Measurements from ENCODE around the gene GALNT12. TPM values are rescaled to one million over a fixed set of nuclear protein-coding genes. Genes with fewer than 3 reads are reported as not detected.

Gene GALNT12
- total RNA-seq, 1 donor from 2014 or later: 46.5 TPM

DNA sequence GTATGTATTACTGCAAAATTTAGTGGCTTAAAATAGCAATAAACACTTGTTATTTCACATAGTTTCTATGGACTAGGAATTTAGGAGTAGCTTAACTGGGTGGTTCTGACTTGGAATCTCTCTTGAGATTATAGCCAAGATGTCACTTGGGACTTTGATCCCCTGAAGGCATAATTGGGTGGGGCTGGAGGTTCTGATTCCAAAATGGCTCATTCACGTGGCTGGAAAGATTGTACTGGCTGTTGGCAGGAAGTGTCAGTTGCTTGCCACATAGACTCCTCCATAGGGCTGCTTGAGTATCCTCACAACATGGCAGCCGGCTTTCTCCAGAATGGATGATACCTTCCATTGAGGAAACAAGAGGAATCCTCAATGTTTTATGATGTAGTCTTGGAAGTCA, 11.3 kb downstream of the GALNT12 start:
- Mint-ChIP-seq H3K36me3 (peaks cover 30% of the 10 kb centered on the region), H3K4me1 (no peaks in the 10 kb centered on the region), H3K4me3 (no peak overlapping the region), H3K9me3 (peaks cover 8% of the 10 kb centered on the region), H3K27me3 (ENCODE audit: insufficient read depth, low read depth) (peaks cover 4% of the 10 kb centered on the region), H3K27ac (no peak overlapping the region)
- H3F3A ChIP-seq (ENCODE audit: low read depth): no peaks in the 10 kb centered on the region
- no peak overlapping the region for H3K9ac ChIP-seq
- H4K20me1 ChIP-seq (ENCODE audit: low read depth): no peaks in the 10 kb centered on the region
- no peaks in the 10 kb centered on the region for H3K36me3 ChIP-seq
- no peak overlapping the region for H3K4me3 ChIP-seq
- H3K4me1 ChIP-seq: no peaks in the 10 kb centered on the region
- H3K4me2 ChIP-seq: no peak overlapping the region
- no peak overlapping the region for H3K27ac ChIP-seq
- no peak for DNase-seq (ENCODE audit: low spot score)
- no peaks in the 10 kb centered on the region for H3K27me3 ChIP-seq
- TF ChIP-seq EZH2phosphoT487 (IDR thresholded peaks at IDR 0.05) (no peak), EZH2 (IDR thresholded peaks at IDR 0.05) (no peak)
- no peaks in the 10 kb centered on the region for H3K9me3 ChIP-seq (ENCODE audit: low read depth)
- no peak overlapping the region for H2AFZ ChIP-seq (replicated peaks)
- no peaks in the 10 kb centered on the region for H3K79me2 ChIP-seq (ENCODE audit: low read depth)

GRCh38 chr9:98819231-98819630, 11.8 kb downstream of the GALNT12 start:
- Mint-ChIP-seq H3K9me3 (peaks cover 6% of the 10 kb centered on the region), H3K27ac (no peak overlapping the region), H3K4me1 (no peaks in the 10 kb centered on the region), H3K36me3 (peaks cover 26% of the 10 kb centered on the region), H3K4me3 (no peak overlapping the region), H3K27me3 (ENCODE audit: insufficient read depth, low read depth) (peaks cover 4% of the 10 kb centered on the region)
- Histone ChIP-seq H3K9me3 (ENCODE audit: low read depth) (no peaks in the 10 kb centered on the region), H3F3A (ENCODE audit: low read depth) (no peaks in the 10 kb centered on the region), H3K36me3 (no peaks in the 10 kb centered on the region), H2AFZ (replicated peaks) (no peak overlapping the region), H3K4me1 (no peaks in the 10 kb centered on the region), H3K4me2 (no peak overlapping the region), H3K9ac (no peak overlapping the region), H3K27ac (no peak overlapping the region), H4K20me1 (ENCODE audit: low read depth) (no peaks in the 10 kb centered on the region), H3K4me3 (no peak overlapping the region), H3K27me3 (no peaks in the 10 kb centered on the region), H3K79me2 (ENCODE audit: low read depth) (no peaks in the 10 kb centered on the region)
- TF ChIP-seq EZH2phosphoT487 (IDR thresholded peaks at IDR 0.05): no peak
- TF ChIP-seq, protein P1, sequence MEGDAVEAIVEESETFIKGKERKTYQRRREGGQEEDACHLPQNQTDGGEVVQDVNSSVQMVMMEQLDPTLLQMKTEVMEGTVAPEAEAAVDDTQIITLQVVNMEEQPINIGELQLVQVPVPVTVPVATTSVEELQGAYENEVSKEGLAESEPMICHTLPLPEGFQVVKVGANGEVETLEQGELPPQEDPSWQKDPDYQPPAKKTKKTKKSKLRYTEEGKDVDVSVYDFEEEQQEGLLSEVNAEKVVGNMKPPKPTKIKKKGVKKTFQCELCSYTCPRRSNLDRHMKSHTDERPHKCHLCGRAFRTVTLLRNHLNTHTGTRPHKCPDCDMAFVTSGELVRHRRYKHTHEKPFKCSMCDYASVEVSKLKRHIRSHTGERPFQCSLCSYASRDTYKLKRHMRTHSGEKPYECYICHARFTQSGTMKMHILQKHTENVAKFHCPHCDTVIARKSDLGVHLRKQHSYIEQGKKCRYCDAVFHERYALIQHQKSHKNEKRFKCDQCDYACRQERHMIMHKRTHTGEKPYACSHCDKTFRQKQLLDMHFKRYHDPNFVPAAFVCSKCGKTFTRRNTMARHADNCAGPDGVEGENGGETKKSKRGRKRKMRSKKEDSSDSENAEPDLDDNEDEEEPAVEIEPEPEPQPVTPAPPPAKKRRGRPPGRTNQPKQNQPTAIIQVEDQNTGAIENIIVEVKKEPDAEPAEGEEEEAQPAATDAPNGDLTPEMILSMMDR (IDR thresholded peaks at IDR 0.05): no peak
- TF ChIP-seq EZH2 (IDR thresholded peaks at IDR 0.05): no peak
- no peak for DNase-seq (ENCODE audit: low spot score)

DNA sequence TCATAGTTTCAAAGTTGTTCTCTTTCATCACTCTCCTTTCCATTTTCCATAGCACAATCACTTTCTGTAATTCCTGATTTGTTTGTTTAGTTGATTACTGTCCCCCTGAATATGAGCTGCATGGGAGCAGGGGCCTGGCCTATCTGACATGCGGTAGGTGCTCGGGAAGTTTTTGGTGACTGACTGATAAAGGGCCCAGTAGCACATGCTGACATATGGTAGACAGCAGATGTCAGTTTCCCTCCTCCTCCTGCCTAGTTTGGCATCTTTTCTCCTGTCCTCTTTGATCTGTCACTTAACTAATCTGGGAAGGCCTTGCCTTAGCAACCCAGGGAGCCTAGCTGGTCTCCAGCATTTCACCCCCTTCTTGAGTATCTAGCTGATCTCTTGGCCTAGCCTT, 14.4 kb downstream of the GALNT12 start:
- Histone ChIP-seq H2AFZ (replicated peaks) (no peak overlapping the region), H3K27ac (no peak overlapping the region), H3K4me3 (no peak overlapping the region), H3K9ac (no peak overlapping the region), H4K20me1 (ENCODE audit: low read depth) (no peaks in the 10 kb centered on the region), H3K79me2 (ENCODE audit: low read depth) (no peaks in the 10 kb centered on the region), H3K27me3 (no peaks in the 10 kb centered on the region), H3K4me2 (no peak overlapping the region), H3K9me3 (ENCODE audit: low read depth) (no peaks in the 10 kb centered on the region), H3K36me3 (no peaks in the 10 kb centered on the region), H3F3A (ENCODE audit: low read depth) (no peaks in the 10 kb centered on the region), H3K4me1 (no peaks in the 10 kb centered on the region)
- no peak for DNase-seq (ENCODE audit: low spot score)
- Mint-ChIP-seq H3K27me3 (ENCODE audit: insufficient read depth, low read depth) (peaks cover 6% of the 10 kb centered on the region), H3K4me1 (no peaks in the 10 kb centered on the region), H3K36me3 (peaks cover 26% of the 10 kb centered on the region), H3K9me3 (peaks cover 6% of the 10 kb centered on the region), H3K27ac (peak overlapping the region; percentile 7), H3K4me3 (no peak overlapping the region)
- TF ChIP-seq EZH2 (IDR thresholded peaks at IDR 0.05) (no peak), EZH2phosphoT487 (IDR thresholded peaks at IDR 0.05) (no peak)
- TF ChIP-seq, protein P1 (IDR thresholded peaks at IDR 0.05): no peak

- H3K27me3 ChIP-seq: no peaks in the 10 kb centered on the region
- H3K9me3 Mint-ChIP-seq: peaks cover 6% of the 10 kb centered on the region
- H4K20me1 ChIP-seq (ENCODE audit: low read depth): no peaks in the 10 kb centered on the region
- H3K27me3 Mint-ChIP-seq (ENCODE audit: insufficient read depth, low read depth): peaks cover 6% of the 10 kb centered on the region
- no peak overlapping the region for H3K4me3 ChIP-seq
- H3K27ac Mint-ChIP-seq: no peak overlapping the region
- H3K36me3 Mint-ChIP-seq: peaks cover 25% of the 10 kb centered on the region
- H3K9ac ChIP-seq: no peak overlapping the region
- no peaks in the 10 kb centered on the region for H3K36me3 ChIP-seq
- H3K27ac ChIP-seq: no peak overlapping the region
- H3K4me2 ChIP-seq: no peak overlapping the region
- TF ChIP-seq EZH2 (IDR thresholded peaks at IDR 0.05): no peak
- no peak for TF ChIP-seq EZH2phosphoT487 (IDR thresholded peaks at IDR 0.05)
- TF ChIP-seq, protein P1 (IDR thresholded peaks at IDR 0.05): no peak
- H3F3A ChIP-seq (ENCODE audit: low read depth): no peaks in the 10 kb centered on the region
- no peak overlapping the region for H3K4me3 Mint-ChIP-seq
- no peaks in the 10 kb centered on the region for H3K4me1 Mint-ChIP-seq
- no peaks in the 10 kb centered on the region for H3K9me3 ChIP-seq (ENCODE audit: low read depth)
- H2AFZ ChIP-seq (replicated peaks): no peak overlapping the region
- H3K4me1 ChIP-seq: no peaks in the 10 kb centered on the region
- H3K79me2 ChIP-seq (ENCODE audit: low read depth): no peaks in the 10 kb centered on the region
- no peak for DNase-seq (ENCODE audit: low spot score)
These were observed 15.2 kb downstream of the GALNT12 start for GRCh38 chr9:98822661-98823060.

All from neural progenitor cell (in vitro differentiated cells).